ENCODE results near the gene SLC15A1. TPM values are rescaled to one million over a fixed set of nuclear protein-coding genes. Genes with fewer than 3 reads are reported as not detected.

Gene SLC15A1
- total RNA-seq, 1 experiment from 2014 or later = 1.9 TPM

DNA sequence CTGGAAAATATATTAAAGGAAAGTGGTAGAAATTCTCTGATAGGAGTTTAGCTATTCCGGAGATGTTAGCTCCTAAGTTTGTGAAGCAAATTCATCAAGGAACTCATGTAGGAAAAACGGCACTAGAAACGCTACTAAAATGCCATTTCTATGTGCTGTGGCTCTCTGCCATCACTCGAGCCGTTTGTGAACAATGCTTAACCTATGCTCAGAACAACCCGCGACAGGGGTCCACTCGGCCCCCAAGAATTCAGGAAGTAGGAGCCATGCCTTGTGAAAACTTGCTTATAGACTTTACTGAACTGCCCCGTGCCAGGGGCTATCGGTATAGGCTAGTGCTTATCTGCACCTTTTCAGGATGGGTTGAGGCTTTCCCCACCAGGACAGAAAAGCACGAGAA is 14.2 kb upstream of the SLC15A1 start:
- TF ChIP-seq, protein P1, sequence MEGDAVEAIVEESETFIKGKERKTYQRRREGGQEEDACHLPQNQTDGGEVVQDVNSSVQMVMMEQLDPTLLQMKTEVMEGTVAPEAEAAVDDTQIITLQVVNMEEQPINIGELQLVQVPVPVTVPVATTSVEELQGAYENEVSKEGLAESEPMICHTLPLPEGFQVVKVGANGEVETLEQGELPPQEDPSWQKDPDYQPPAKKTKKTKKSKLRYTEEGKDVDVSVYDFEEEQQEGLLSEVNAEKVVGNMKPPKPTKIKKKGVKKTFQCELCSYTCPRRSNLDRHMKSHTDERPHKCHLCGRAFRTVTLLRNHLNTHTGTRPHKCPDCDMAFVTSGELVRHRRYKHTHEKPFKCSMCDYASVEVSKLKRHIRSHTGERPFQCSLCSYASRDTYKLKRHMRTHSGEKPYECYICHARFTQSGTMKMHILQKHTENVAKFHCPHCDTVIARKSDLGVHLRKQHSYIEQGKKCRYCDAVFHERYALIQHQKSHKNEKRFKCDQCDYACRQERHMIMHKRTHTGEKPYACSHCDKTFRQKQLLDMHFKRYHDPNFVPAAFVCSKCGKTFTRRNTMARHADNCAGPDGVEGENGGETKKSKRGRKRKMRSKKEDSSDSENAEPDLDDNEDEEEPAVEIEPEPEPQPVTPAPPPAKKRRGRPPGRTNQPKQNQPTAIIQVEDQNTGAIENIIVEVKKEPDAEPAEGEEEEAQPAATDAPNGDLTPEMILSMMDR (conservative IDR thresholded peaks at IDR 0.05) = no peak
- Histone ChIP-seq H4K8ac (replicated peaks; ENCODE audit: insufficient read length, low read depth, low read length) (no peak overlapping the region), H3K27ac (ENCODE audit: insufficient read length, low read depth, low read length) (no peak overlapping the region), H3K4me2 (ENCODE audit: insufficient read depth, insufficient read length, low read length) (no peak overlapping the region), H3K14ac (ENCODE audit: insufficient read depth, low read length) (no peak overlapping the region), H2BK5ac (ENCODE audit: insufficient read length, low read length) (no peak overlapping the region), H3K79me1 (ENCODE audit: insufficient read depth, low read depth, low read length, poor library complexity, severe bottlenecking) (no peaks in the 10 kb centered on the region), H3K23ac (ENCODE audit: insufficient read length, low read depth, low read length) (no peak overlapping the region), H3K18ac (ENCODE audit: insufficient read length, low read depth, low read length) (no peak overlapping the region), H3K56ac (ENCODE audit: insufficient read length, low read depth, low read length) (no peak overlapping the region), H2BK12ac (ENCODE audit: insufficient read length, low read depth, low read length) (no peak overlapping the region), H3K9me3 (ENCODE audit: control insufficient read depth, low read depth, low read length) (no peaks in the 10 kb centered on the region), H3K27me3 (ENCODE audit: insufficient read depth, low read length) (no peaks in the 10 kb centered on the region), H4K5ac (ENCODE audit: insufficient read length, low read depth, low read length) (no peak overlapping the region), H3K4ac (ENCODE audit: low read depth, low read length) (no peak overlapping the region), H3T11ph (ENCODE audit: low read length) (no peak overlapping the region), H2BK120ac (ENCODE audit: low read depth, low read length, poor library complexity, severe bottlenecking) (no peak overlapping the region), H3K23me2 (ENCODE audit: insufficient read length, low read depth, low read length, poor library complexity, severe bottlenecking) (no peaks in the 10 kb centered on the region), H3K9ac (ENCODE audit: extremely low read depth, insufficient read length, low read length) (no peak overlapping the region), H4K91ac (ENCODE audit: insufficient read length, low read depth, low read length) (no peak overlapping the region), H3K4me1 (ENCODE audit: insufficient read depth, low read length) (peaks cover 4% of the 10 kb centered on the region; the same call in 1 of the 2 replicates), H2BK20ac (ENCODE audit: low read depth, low read length, poor library complexity, severe bottlenecking) (no peak overlapping the region), H3K79me2 (ENCODE audit: insufficient read depth, low read length) (no peaks in the 10 kb centered on the region), H2AK5ac (ENCODE audit: insufficient read length, low read length) (no peak overlapping the region), H2AFZ (ENCODE audit: low read length) (no peak overlapping the region), H4K20me1 (ENCODE audit: control insufficient read depth, insufficient read depth, insufficient read length) (no peaks in the 10 kb centered on the region), H2BK15ac (ENCODE audit: low read depth, low read length) (no peak overlapping the region)
- Mint-ChIP-seq H3K4me1 (peaks cover 9 to 11% of the 10 kb centered on the region in 2 experiments), H3K4me3 (no peak overlapping the region), H3K36me3 (ENCODE audit: insufficient read depth in 1 of 3, low read depth in 3 of 3) (no peaks in the 10 kb centered on the region), H3K27me3 (ENCODE audit: low read depth) (peaks cover 3% of the 10 kb centered on the region), H3K9me3 (no peaks in the 10 kb centered on the region), H3K27ac (no peak overlapping the region)
- WGBS (ENCODE audit: extremely low coverage, insufficient read length, low lambda C conversion rate) = no CpG with 5 or more reads among the region's 11 CpGs
- no peak for DNase-seq

Measured in H9 (cell line).